HG03457 (cell line): Measurements from ENCODE around the gene ADGRF4.

Experiments used
- ATAC-seq: cut with Tn5 transposase; IDR thresholded peaks from one replicate; pipeline ENCODE4 v1.9.1; 2021; ENCODE audit warnings: moderate number of reproducible peaks; ENCODE audit not compliant: unreplicated experiment

The ADGRF4 gene

DNA sequence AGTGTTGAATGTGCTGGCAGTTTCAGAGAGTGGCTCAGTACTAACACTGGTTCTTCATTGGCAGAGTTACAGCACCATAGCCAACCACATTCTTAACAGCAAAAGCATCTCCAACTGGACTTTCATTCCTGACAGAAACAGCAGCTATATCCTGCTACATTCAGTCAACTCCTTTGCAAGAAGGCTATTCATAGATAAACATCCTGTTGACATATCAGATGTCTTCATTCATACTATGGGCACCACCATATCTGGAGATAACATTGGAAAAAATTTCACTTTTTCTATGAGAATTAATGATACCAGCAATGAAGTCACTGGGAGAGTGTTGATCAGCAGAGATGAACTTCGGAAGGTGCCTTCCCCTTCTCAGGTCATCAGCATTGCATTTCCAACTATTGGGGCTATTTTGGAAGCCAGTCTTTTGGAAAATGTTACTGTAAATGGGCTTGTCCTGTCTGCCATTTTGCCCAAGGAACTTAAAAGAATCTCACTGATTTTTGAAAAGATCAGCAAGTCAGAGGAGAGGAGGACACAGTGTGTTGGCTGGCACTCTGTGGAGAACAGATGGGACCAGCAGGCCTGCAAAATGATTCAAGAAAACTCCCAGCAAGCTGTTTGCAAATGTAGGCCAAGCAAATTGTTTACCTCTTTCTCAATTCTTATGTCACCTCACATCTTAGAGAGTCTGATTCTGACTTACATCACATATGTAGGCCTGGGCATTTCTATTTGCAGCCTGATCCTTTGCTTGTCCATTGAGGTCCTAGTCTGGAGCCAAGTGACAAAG is 17.0 kb upstream of the ADGRF4 start:
- ATAC-seq: no peak

GRCh38 chr6:47686411-47686810 is 12.0 kb upstream of the ADGRF4 start:
- no peak for ATAC-seq

- ATAC-seq: no peak
Measured at GRCh38 chr6:47687432-47687831, 10.9 kb upstream of the ADGRF4 start.

DNA sequence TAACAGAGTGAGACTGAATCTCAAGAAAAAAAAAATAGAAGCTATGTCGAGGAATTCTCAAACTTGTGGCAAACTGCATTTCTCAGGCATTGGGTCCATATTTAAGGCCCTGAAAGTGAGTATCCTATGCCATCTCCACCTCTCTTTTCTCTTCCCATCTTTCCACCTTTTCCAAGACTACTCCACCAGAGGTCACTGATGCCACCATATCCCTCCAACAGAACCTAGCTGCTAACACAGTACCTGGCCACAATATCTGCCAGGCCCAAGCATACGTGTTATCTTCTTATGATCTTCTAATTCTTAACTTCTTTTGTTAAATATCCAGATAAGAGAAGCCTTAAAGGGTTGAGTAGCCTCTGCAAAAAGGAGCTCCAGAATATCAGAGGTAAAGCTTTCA is 8.2 kb upstream of the ADGRF4 start:
- ATAC-seq: no peak

GRCh38 chr6:47690791-47691190 is 7.6 kb upstream of the ADGRF4 start:
- no peak for ATAC-seq

GRCh38 chr6:47697925-47698324 is 455 bp upstream of the ADGRF4 start:
- no peak for ATAC-seq

DNA sequence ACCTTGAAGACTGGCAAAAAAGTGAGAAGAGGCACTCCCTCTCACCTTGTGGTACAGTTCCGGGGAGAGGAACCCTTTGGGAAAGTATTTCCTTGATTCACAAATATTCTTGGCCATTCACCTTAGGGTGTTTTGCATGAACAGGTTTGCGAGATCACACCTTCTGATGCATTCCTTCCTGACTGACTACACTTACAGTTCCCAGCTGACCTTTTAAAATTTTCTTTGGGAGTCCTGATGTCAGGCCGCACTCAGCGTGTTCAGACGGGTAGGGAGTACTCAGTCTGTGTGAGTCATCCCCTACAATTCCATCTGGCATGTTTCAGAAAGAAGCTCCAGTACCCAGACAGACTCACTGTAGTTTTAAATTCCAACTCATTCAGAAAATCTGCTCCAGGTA is 1.7 kb downstream of the ADGRF4 start:
- ATAC-seq: no peak

DNA sequence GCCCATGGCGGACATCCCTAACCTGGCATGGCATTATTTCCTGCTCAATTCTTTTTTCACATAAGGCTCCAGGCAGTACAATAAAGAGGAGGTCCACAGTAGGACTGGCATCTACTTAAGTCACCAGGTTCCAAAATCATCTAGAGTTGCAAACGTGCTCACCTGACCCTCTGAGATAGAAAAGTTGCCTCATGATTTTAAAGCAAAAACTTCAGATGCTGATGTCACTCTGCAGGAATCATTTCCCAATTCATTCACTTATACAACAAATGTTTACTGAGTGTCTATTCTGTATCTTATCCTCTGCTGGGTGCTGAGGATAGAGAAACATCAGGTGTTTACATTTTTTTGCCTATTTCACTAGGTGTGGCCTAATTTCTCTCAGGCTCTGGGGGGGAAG is 2.2 kb downstream of the ADGRF4 start:
- no peak for ATAC-seq

DNA sequence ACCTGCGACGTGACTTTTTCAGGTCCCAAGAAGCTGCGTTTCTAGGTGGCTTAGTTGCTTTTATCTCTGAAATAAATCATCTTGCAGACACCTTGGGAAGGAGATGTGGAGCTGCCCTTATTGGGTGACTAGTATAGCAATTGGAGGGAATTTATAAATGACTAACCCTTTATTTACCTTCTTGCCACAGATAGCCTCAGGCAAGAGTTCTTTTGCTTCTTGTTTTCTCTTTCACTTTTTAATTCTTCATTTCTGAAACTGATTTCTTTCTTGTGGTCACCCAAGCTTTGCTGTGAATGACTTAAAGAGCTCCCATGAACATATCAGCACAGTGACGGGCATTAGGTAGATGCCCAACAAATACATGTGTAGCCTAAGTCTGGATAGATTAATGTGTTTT is 3.0 kb downstream of the ADGRF4 start:
- peak; percentile 93 for ATAC-seq

GRCh38 chr6:47709160-47709559 is 10.8 kb downstream of the ADGRF4 start:
- ATAC-seq: no peak

DNA sequence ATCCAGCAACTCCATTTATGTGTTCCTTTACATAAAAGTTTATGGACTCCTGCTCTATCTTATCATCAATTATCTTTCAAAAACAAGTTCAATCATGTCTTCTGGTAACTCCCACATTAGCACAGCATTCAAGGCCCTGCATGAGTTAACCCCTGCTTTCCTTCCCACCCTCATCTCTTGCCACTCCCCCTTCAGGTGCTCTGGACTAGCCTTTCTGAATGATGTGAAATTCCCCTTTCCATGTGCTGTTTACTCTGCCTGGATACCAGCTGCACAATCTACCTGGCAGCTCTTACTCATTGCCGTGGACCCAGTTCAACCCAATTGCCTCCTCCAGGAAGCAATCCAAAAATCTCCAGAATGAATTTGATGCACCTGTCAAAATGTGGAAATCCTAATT is 11.9 kb downstream of the ADGRF4 start:
- no peak for ATAC-seq

GRCh38 chr6:47713200-47713599 is 14.8 kb downstream of the ADGRF4 start:
- no peak for ATAC-seq

DNA sequence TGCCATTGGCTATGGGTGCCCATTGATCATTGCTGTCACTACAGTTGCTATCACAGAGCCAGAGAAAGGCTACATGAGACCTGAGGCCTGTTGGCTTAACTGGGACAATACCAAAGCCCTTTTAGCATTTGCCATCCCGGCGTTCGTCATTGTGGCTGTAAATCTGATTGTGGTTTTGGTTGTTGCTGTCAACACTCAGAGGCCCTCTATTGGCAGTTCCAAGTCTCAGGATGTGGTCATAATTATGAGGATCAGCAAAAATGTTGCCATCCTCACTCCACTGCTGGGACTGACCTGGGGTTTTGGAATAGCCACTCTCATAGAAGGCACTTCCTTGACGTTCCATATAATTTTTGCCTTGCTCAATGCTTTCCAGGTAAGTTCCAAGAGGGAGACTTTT is 16.4 kb downstream of the ADGRF4 start:
- ATAC-seq: no peak

GRCh38 chr6:47715782-47716181 is 17.4 kb downstream of the ADGRF4 start:
- no peak for ATAC-seq

DNA sequence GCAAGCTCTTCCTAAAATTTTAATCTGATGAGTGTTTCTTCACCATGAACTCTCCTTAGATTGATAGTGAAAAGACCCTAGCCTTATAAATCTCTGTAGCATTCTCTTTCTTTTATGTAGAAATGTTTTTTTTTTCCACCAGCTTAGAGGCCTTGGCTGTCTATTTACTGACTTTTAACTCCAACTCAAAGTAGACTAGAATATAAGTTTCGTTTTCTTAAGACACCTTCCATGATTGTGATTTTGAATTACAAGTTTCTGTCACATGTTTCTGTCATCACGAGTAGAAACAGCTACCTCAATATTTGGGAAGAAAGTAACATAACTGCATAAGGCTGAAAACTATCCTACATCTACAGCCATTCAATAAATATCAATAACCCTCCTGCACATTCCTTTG is 17.8 kb downstream of the ADGRF4 start:
- ATAC-seq: no peak

GRCh38 chr6:47718571-47718970 is 20.2 kb downstream of the ADGRF4 start:
- ATAC-seq: no peak

- ATAC-seq: no peak
Measured at GRCh38 chr6:47721189-47721588, 22.8 kb downstream of the ADGRF4 start.

GRCh38 chr6:47722194-47722593 is 23.8 kb downstream of the ADGRF4 start:
- ATAC-seq: peak; percentile 71

DNA sequence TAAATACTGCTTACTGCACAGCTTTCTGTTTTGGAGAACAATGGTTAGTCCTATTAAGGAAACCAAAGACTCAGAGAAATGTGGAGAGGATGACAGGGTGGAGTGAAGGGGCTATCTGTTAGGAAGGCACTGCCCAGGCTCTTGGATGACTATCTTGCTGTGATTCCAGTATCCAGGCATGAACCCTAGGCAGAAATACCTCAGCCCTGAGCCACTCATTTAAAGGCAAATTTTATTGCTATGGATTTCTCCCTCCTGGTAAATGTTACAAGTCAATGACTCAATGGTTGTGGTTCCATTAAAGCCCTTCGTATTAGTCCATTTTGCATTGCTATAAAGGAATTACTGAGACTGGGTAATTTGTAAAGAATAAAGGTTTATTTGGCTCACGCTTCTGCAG is 25.9 kb downstream of the ADGRF4 start:
- no peak for ATAC-seq

GRCh38 chr6:47727391-47727790 is 29.0 kb downstream of the ADGRF4 start:
- ATAC-seq: no peak

DNA sequence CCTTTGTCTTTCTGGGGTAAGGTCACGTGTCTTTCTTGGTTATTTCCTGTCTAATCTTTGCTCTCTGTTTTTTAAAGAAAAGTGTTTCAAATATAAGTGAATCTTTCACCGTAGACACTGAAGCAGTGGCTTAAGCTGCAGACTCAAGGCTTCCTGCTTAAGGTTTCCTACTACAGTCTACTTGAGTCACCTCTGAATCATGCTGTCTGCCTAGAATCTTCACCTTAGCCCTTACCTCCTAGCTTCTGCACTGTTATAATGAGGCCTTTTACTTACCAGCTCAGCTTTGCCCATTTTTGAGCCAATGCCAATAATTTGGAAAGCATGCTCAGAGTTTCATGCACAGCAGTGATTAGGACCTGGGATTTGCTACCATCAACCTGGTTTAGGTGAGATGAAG is 30.6 kb downstream of the ADGRF4 start:
- no peak for ATAC-seq

GRCh38 chr6:47729457-47729856 is 31.1 kb downstream of the ADGRF4 start:
- no peak for ATAC-seq

DNA sequence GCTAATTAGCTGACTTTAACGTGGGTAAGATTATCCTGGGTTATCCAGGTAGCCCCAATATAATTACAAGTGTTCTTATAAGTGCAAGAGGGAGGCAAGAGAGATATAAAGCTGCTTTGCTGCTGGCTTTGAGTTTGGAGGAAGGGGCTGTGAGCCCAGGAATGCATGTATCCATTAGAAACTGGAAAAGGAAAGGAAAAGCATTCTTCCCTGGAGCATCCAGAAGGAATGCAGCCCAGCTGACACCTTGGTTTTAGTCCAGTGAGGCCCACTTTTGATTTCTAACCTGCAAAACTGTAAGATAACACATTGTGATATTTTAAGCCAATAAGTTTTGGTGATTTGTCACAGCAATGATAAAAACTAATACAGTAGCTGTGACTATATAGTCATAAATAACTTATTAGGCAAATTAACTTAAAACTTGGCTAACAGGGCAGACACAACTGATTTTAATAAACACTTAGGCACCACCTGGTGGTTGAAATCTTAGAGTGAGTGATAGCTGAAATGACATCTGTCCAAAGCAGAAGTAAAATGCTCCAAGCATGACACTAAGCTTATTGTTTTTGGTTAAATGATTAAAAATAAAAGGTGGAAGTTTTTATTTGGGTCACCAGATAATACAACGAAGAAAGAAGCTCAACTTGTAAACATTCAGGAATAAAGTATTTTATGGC is 35.6 kb downstream of the ADGRF4 start:
- ATAC-seq: no peak
